Activated CD8-positive, alpha-beta memory T cell treated with anti-CD3 and anti-CD28 coated beads, Interleukin-2, amount 10 ng/mL, durations not matched to agents 7 days and 5 days (primary cell): Measurements from ENCODE around the gene SNRNP25. TPM values are rescaled to one million over a fixed set of nuclear protein-coding genes. Genes with fewer than 3 reads are reported as not detected.
A peak's percentile ranks its signal among the peaks of the same experiment; 100 is the strongest.
"Not testable (repeated sequence)": the region's sequence is repeated elsewhere in the genome, so short reads cannot be mapped to it uniquely, and the experiment has no call there.

Experiments used
- ATAC-seq: fragments of 150-1000 bp; cut with Tn5 transposase; one replicate; pipeline ENCODE4 v1.10.0; 2021; ENCODE audit warnings: moderate library complexity
- CTCF ChIA-PET: fragments of 350-600 bp; sonication (Branson Sonifier 250); formaldehyde crosslinking; loops from one replicate; lab custom pipeline; 2021; ENCODE audit warnings: antibody characterized with exemption; lab: Charles Lee
- DNase-seq: peaks from one replicate; pipeline ENCODE4 v3.0.0-alpha.2; 2020
- H3K27ac Mint-ChIP-seq: one replicate; pipeline ENCODE4 v1.8.0; 2021; ENCODE audit warnings: mild to moderate bottlenecking, mixed read lengths
- H3K27me3 Mint-ChIP-seq: one replicate; pipeline ENCODE4 v1.8.0; 2021; ENCODE audit warnings: mixed read lengths
- H3K36me3 Mint-ChIP-seq: one replicate; pipeline ENCODE4 v1.8.0; 2021; ENCODE audit warnings: mild to moderate bottlenecking, mixed read lengths
- H3K4me1 Mint-ChIP-seq: one replicate; pipeline ENCODE4 v1.8.0; 2021; ENCODE audit warnings: mixed read lengths
- H3K4me3 Mint-ChIP-seq: one replicate; pipeline ENCODE4 v1.8.0; 2021; ENCODE audit warnings: mild to moderate bottlenecking, moderate library complexity, mixed read lengths
- H3K9me3 Mint-ChIP-seq: one replicate; pipeline ENCODE4 v1.8.0; 2022; ENCODE audit warnings: low read depth, mixed read lengths
- total RNA-seq, 2 experiments: library from RNA; stranded (reverse); gene quantifications; one replicate each; pipeline ENCODE4 v1.2.3, GENCODE V29; 2021

SNRNP25 gene
- total RNA-seq, 2 experiments from 2014 or later = 86.6 to 90.8 TPM

DNA sequence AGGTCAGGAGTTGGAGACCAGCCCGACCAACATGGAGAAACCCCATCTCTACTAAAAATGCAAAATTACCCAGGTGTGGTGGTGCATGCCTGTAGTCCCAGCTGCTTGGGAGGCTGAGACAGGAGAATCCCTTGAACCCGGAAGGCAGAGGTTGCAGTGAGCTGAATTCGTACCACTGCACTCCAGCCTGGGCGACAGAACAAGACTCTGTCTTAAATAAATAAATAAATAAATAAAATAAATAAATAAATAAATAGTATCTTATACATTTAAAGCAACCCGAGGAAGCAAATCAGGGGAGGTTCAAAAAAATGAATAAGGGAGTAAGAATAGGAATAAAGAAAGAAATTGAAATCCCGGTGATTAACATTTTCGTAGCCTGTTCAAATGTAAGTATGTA is 7.1 kb upstream of the SNRNP25 start:
- peaks cover 62% of the 10 kb centered on the region for H3K36me3 Mint-ChIP-seq

DNA sequence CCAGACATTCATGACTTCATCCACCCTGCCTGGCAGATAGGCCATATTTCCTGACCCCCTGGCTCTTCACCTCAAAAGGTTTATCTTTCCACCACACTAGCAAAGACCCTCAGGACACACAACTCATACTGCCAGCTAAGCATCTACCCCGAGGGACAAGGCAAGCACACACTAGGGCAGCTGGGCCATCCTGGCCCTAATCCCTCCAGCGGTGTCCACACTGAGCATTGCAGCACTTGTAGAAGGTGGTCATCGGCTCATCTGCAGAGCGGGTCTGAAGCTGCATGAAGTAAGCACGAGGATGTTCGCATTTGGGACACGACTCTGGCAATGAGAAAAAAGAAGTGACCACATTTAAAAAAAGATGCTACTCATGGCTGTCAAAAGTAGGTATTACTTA is 6.4 kb upstream of the SNRNP25 start:
- peak overlapping the region; percentile 13 for H3K27ac Mint-ChIP-seq
- no peaks in the 10 kb centered on the region for H3K9me3 Mint-ChIP-seq
- no peak for DNase-seq
- H3K36me3 Mint-ChIP-seq = peaks cover 60% of the 10 kb centered on the region
- no peak for ATAC-seq
- no peak overlapping the region for H3K4me3 Mint-ChIP-seq
- no peaks in the 10 kb centered on the region for H3K27me3 Mint-ChIP-seq
- CTCF ChIA-PET = interaction anchor here (0.5 to 1.1 kb wide), 2 partner anchors 18 to 49 kb away, joined by 3 read pairs; no protein-coding TSS in a partner anchor
- peaks cover 25% of the 10 kb centered on the region for H3K4me1 Mint-ChIP-seq

More for the DNA sequence above, 7.1 kb upstream of the SNRNP25 start:
- not testable (repeated sequence) for DNase-seq, H3K4me3 Mint-ChIP-seq, H3K9me3 Mint-ChIP-seq, ATAC-seq, H3K27me3 Mint-ChIP-seq, H3K27ac Mint-ChIP-seq
- peaks cover 26% of the 10 kb centered on the region for H3K4me1 Mint-ChIP-seq
- CTCF ChIA-PET = interaction anchor here (1.1 kb wide), 1 partner anchor 19 kb away, joined by 3 read pairs; no protein-coding TSS in a partner anchor

DNA sequence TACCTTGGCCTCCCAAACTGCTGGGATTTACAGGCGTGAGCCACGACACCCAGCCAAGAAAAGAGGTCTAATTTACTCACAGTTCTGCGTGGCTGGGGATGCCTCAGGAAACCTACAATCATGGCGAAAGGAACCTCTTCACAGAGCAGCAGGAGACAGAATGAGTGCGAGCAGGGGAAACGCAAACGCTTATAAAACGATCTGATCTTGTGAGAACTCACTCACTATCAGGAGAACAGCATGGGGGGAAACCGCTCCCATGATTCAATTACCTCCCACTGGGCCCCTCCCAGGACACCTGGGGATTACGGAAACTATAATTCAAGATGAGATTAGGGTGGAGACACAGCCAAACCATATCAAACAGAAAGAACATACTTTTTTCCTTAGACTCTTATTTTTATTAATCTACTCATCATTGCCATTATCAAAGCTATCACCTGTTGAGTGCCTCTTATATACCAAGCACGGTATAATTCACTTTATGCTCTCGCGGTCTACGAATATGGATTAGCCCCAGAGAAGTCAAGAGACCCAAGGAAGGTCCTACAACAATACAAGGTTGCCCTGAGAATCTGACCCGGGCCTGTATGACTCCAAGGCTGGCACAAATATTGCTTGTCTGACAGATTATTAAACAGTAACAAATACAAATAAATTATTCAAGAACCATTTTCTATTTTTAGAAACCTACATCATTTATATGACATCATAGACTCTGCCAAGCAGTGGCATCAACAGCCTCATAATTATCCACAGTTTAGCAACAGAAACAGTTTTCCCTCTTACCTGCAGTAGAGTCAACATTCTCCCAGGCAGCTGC is 2.6 kb upstream of the SNRNP25 start:
- Mint-ChIP-seq H3K4me1 (peaks cover 30% of the 10 kb centered on the region), H3K9me3 (no peaks in the 10 kb centered on the region), H3K36me3 (peaks cover 41% of the 10 kb centered on the region), H3K27ac (peak overlapping the region; percentile 4), H3K4me3 (peak overlapping the region; percentile 93), H3K27me3 (no peaks in the 10 kb centered on the region)
- CTCF ChIA-PET = no interaction called here
- ATAC-seq (no peak), DNase-seq (no peak)

- no peak for ATAC-seq
- H3K27me3 Mint-ChIP-seq = no peaks in the 10 kb centered on the region
Observed at GRCh38 chr16:54237-54581, 581 bp downstream of the SNRNP25 start.

DNA sequence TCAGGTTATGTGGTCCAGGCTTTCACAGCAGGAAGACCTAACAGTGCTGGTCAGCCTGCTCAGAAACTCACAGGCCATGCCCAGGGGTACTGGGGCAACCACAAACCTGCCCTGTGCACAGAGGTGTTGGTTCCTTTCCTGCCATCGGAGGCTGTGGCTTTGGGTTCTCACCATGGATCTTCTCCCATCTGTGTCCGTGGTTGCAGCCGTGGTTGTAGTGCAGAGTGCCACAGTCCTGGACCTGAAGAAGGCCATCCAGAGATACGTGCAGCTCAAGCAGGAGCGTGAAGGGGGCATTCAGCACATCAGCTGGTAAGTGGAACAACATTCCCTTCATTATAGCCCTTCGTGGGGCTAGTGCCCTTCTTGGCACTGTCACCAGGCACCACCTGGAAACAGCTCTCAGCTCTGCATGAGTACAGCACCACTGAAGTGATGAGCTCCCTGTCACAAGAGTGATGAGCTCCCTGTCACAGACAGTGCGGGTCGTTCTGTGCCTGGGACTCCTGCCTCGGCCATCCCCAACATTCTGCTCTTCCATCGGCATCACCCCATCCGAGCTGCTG is 2.0 kb downstream of the SNRNP25 start:
- ATAC-seq = no peak
- no peak for DNase-seq
- no peaks in the 10 kb centered on the region for H3K9me3 Mint-ChIP-seq
- H3K4me3 Mint-ChIP-seq = peak overlapping the region; percentile 53
- H3K27me3 Mint-ChIP-seq = no peaks in the 10 kb centered on the region
- no peak overlapping the region for H3K27ac Mint-ChIP-seq
- CTCF ChIA-PET = interaction anchor here (0.5 to 2.6 kb wide), 4 partner anchors 10 to 79 kb away, joined by 3 to 17 read pairs (median 5); no protein-coding TSS in a partner anchor
- H3K4me1 Mint-ChIP-seq = peaks cover 26% of the 10 kb centered on the region
- H3K36me3 Mint-ChIP-seq = peaks cover 22% of the 10 kb centered on the region

More at GRCh38 chr16:54237-54581, 581 bp downstream of the SNRNP25 start:
- Mint-ChIP-seq H3K36me3 (peaks cover 28% of the 10 kb centered on the region), H3K9me3 (no peaks in the 10 kb centered on the region), H3K27ac (peak overlapping the region; percentile 86), H3K4me1 (peaks cover 30% of the 10 kb centered on the region), H3K4me3 (peak overlapping the region; percentile 93)
- no peak for DNase-seq
- CTCF ChIA-PET = interaction anchor here (1.6 to 2.4 kb wide), 5 partner anchors 11 to 309 kb away, joined by 5 to 19 read pairs (median 6); no protein-coding TSS in a partner anchor

DNA sequence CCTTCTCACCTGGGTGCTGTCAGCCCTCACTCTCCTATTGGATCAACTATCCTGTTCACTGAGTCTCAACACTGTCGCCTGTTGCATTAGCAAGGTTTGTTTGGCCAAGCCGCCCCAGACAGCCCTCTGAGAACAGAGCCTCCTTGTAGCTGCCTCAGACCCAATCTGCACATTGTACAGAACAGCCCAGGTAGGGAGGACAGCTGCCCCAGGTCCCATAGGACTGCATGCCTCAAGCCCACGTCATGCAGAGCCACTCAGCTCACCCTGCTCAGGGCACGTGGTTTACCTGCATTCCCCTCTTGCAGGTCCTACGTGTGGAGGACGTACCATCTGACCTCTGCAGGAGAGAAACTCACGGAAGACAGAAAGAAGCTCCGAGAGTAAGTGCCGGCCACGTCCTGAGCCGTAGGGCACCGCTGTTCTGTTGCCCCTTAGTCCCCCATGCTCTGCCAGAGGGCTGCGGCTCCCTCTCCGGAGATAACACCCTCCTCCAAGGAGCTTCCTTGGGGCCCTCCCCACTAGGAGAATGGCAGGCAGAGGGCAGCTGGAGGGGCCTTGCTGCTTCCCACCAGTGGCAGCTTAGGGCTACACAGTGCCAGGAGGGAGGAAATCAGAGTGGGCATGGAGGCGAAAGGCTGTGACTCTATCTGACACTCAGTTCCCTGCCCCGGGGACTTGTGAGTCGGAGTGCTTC is 2.8 kb downstream of the SNRNP25 start:
- Mint-ChIP-seq H3K9me3 (no peaks in the 10 kb centered on the region), H3K4me1 (peaks cover 18% of the 10 kb centered on the region), H3K36me3 (peaks cover 15% of the 10 kb centered on the region), H3K27ac (no peak overlapping the region), H3K4me3 (no peak overlapping the region), H3K27me3 (no peaks in the 10 kb centered on the region)
- CTCF ChIA-PET = interaction anchor here (0.5 to 2.6 kb wide), 4 partner anchors 9 to 78 kb away, joined by 3 to 17 read pairs (median 5); no protein-coding TSS in a partner anchor
- ATAC-seq = no peak
- DNase-seq = no peak

DNA sequence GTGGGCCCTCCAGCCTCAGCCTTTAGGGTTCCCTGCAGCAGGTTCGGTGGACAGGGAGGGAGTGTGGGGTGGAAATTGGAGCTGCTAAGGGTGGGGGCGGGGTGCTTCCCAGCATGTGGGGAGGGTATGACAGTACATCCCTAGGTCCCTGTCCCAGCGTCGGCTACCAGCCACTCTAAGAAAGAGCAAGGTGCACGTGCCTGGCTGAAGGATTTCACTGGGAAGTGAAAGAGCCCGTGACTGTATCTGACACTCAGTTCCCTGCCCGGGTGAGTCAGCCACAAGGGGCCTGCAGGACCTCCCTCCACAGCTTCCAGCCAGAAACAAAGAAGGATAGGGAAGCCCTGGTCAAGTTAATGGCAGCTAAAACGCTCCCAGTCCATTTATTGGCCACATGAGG is 4.1 kb downstream of the SNRNP25 start:
- Mint-ChIP-seq H3K27me3 (no peaks in the 10 kb centered on the region), H3K27ac (no peak overlapping the region), H3K4me3 (no peak overlapping the region), H3K4me1 (peaks cover 12% of the 10 kb centered on the region), H3K9me3 (no peaks in the 10 kb centered on the region), H3K36me3 (peaks cover 10% of the 10 kb centered on the region)
- ATAC-seq = no peak
- CTCF ChIA-PET = interaction anchor here (2.6 kb wide), 1 partner anchor 8 kb away, joined by 17 read pairs; no protein-coding TSS in a partner anchor
- DNase-seq = no peak

DNA sequence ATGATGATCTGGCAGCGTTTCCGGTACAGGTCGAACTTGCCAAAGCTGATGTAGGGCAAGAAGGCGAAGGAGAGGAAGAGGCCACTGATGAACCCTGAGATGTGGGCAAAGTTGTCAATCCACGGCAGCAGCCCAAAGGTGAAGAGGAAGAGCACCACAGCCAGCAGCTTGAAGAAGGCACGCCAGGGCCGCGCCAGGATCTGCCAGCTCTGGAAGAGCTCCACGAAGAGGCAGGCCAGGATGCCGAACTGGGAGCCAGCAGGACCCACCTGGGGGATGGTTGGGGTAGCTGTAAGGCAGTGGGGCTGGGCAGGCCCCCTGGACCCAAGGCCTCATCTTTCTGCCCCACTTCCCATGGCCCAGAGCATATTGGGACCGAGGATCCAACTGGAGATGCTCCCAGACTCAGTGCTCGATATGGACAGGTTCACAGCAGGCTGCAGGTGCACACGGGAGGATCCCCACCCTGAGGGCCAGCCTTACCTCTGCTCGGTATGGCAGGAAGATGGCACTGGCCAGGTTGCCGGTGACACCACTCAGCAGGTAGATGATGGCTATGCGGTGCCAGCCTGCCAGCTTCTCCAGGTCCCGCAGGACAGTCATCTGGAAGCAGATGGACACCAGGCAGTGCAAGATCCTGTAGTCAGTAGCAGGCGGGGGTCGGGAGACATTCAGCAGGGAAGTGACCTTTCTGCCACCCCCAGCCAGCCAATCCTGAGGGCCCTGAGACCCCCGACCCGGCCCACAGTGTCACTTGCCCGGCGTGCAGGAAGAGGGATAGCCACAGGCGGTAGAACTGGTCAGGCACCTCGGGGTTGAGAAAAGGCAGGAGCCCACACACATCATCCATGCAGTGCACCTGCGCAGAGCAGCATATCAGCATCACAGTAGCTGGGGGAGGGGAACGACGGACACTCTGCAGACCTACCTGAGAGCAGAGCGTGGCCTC is 5.1 kb downstream of the SNRNP25 start:
- Mint-ChIP-seq H3K4me3 (no peak overlapping the region), H3K4me1 (peaks cover 10% of the 10 kb centered on the region), H3K27ac (no peak overlapping the region), H3K36me3 (peaks cover 7% of the 10 kb centered on the region), H3K27me3 (no peaks in the 10 kb centered on the region), H3K9me3 (no peaks in the 10 kb centered on the region)
- CTCF ChIA-PET = no interaction called here
- no peak for ATAC-seq
- no peak for DNase-seq

DNA sequence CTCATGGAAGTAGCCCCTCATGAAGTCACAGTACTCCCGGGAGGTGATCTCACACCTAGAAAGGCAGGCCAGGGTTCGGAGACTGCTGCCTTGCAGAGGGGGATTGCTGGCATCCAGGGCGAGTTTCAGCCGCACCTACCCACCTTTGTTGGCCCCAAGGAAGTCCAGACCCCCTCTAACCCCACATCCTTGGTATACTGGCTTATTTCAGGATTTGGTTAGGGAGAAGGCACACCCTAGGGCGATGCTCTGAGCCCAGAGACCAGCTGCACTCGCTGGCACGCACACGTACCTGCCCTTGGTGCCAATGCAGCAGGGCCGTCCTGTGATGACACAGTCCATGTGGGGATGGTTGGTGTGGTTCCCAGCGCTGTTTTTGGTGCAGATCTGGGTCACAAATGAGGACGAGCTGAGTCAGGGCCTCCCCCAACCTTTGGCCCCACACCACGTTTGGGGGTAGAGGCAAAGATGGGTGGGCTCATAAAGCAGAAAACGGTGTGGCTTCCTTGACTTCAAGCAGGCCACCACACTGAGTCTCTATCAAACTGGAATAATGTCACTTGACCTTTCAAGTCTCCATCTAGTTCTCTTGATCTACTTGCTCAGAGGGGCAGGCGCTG is 5.9 kb downstream of the SNRNP25 start:
- peaks cover 7% of the 10 kb centered on the region for H3K36me3 Mint-ChIP-seq
- H3K4me3 Mint-ChIP-seq = no peak overlapping the region
- ATAC-seq = no peak
- H3K27ac Mint-ChIP-seq = no peak overlapping the region
- no peak for DNase-seq
- CTCF ChIA-PET = no interaction called here
- no peaks in the 10 kb centered on the region for H3K9me3 Mint-ChIP-seq
- H3K27me3 Mint-ChIP-seq = no peaks in the 10 kb centered on the region
- H3K4me1 Mint-ChIP-seq = peaks cover 7% of the 10 kb centered on the region

- CTCF ChIA-PET = interaction anchor here (0.7 to 1.5 kb wide), 3 partner anchors 37 to 123 kb away, joined by 3 to 6 read pairs (median 6); no protein-coding TSS in a partner anchor
- no peak overlapping the region for H3K4me3 Mint-ChIP-seq
- DNase-seq (no peak), ATAC-seq (no peak)
- peaks cover 7% of the 10 kb centered on the region for H3K36me3 Mint-ChIP-seq
- H3K27ac Mint-ChIP-seq = no peak overlapping the region
- peaks cover 4% of the 10 kb centered on the region for H3K4me1 Mint-ChIP-seq
- no peaks in the 10 kb centered on the region for H3K27me3 Mint-ChIP-seq
- H3K9me3 Mint-ChIP-seq = no peaks in the 10 kb centered on the region
Observed at GRCh38 chr16:60166-60565, 6.5 kb downstream of the SNRNP25 start.

GRCh38 chr16:60929-61878 is 7.6 kb downstream of the SNRNP25 start:
- Mint-ChIP-seq H3K27ac (no peak overlapping the region), H3K27me3 (no peaks in the 10 kb centered on the region), H3K4me3 (no peak overlapping the region), H3K36me3 (peaks cover 2% of the 10 kb centered on the region), H3K9me3 (no peaks in the 10 kb centered on the region), H3K4me1 (no peaks in the 10 kb centered on the region)
- CTCF ChIA-PET = interaction anchor here (0.7 to 14.8 kb wide), 5 partner anchors 15 to 122 kb away, joined by 3 to 350 read pairs (median 6); partner anchors contain the start of gene MPG
- no peak for ATAC-seq
- no peak for DNase-seq
